ENCODE data around the gene BRD3OS.

GRCh38 chr9:134044944-134045343 lies 19.7 kb downstream of the BRD3OS start:
- TF ChIP-seq CTCF (IDR thresholded peaks at IDR 0.05; ENCODE audit: borderline replicate concordance, extremely low read depth, low read length, poor library complexity, severe bottlenecking): no peak
- TF ChIP-seq EZH2 (IDR thresholded peaks at IDR 0.05; ENCODE audit: borderline replicate concordance, low read depth, low read length, severe bottlenecking): no peak
